Epithelial cell of esophagus (primary cell): ENCODE results near the gene SLC22A3.

Experiments used
- DNase-seq: peaks from one replicate; pipeline ENCODE4 v3.0.0; 2010; ENCODE audit warnings: low read depth
- H3K4me3 ChIP-seq: 2 replicates; pipeline ENCODE4 v1.5.1; 2011; ENCODE audit warnings: mild to moderate bottlenecking, low read length, control low read depth
- CTCF ChIP-seq: IDR thresholded peaks from 2 replicates; pipeline ENCODE4 v1.5.1; 2011; ENCODE audit warnings: low read depth, mild to moderate bottlenecking, low read length, control low read depth, inconsistent platforms; ENCODE audit not compliant: insufficient read depth; ENCODE audit errors: missing control alignments

Gene SLC22A3

GRCh38 chr6:160336200-160336599, 12.0 kb upstream of the SLC22A3 start:
- DNase-seq: no peak
- TF ChIP-seq CTCF: no peak
- H3K4me3 ChIP-seq: no peak overlapping the region

GRCh38 chr6:160337301-160337700, 10.9 kb upstream of the SLC22A3 start:
- TF ChIP-seq CTCF: peak; percentile 28
- DNase-seq: peak; percentile 92
- H3K4me3 ChIP-seq: no peak overlapping the region

- no peak for TF ChIP-seq CTCF
- H3K4me3 ChIP-seq: no peak overlapping the region
- DNase-seq: peak; percentile 16
These were observed 10.2 kb upstream of the SLC22A3 start for GRCh38 chr6:160337991-160338390.

GRCh38 chr6:160343144-160343543, 5.0 kb upstream of the SLC22A3 start:
- DNase-seq: no peak
- no peak for TF ChIP-seq CTCF
- H3K4me3 ChIP-seq: no peak overlapping the region

GRCh38 chr6:160344271-160344670, 3.9 kb upstream of the SLC22A3 start:
- no peak overlapping the region for H3K4me3 ChIP-seq
- peak; percentile 66 for DNase-seq
- no peak for TF ChIP-seq CTCF

- TF ChIP-seq CTCF: no peak
- DNase-seq: no peak
- no peak overlapping the region for H3K4me3 ChIP-seq
These were observed 637 bp upstream of the SLC22A3 start for GRCh38 chr6:160347259-160348222.

- no peak for DNase-seq
- peak overlapping the region; percentile 68 for H3K4me3 ChIP-seq
- TF ChIP-seq CTCF: no peak
These were observed 853 bp downstream of the SLC22A3 start for GRCh38 chr6:160349020-160349441.
